Occipital lobe (tissue), 2 donors: Measurements from ENCODE around the gene FBXL20. TPM values are rescaled to one million over a fixed set of nuclear protein-coding genes. Genes with fewer than 3 reads are reported as not detected.
"Not testable (repeated sequence)": the region's sequence is repeated elsewhere in the genome, so short reads cannot be mapped to it uniquely, and the experiment has no call there.

Source experiments
- DNase-seq: peaks from one replicate; lab custom pipeline; 2025; lab: John Stamatoyannopoulos, UW
- total RNA-seq: library from RNA; depleted of rRNA; stranded (reverse); fragments of >200 nt; gene quantifications from one replicate; pipeline ENCODE4 v1.2.3, GENCODE V29; 2014

FBXL20 gene
- total RNA-seq, 1 donor from 2014 or later, result 22.9 TPM

GRCh38 chr17:39332092-39332491 lies 69.3 kb downstream of the FBXL20 start:
- no peak for DNase-seq

DNA sequence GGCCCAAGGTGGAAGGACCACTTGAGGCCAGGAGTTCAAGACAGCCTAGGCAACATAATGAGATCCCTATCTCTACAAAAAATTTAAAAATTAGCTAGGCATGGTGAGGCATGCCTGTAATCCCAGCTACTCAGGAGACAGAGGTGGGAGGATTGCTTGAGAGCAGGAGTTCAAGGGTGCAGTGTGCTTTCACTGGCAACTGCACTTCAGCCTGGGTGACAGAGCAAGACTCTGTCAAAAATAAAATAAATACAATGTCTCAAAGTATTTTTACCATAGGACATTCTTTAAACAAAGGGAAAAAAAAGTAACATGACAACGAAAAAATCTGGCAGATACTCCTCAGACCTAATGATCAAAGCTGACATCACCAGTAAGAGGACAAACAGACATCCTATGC lies 72.6 kb downstream of the FBXL20 start:
- DNase-seq, result no peak

GRCh38 chr17:39327109-39327508 lies 74.3 kb downstream of the FBXL20 start:
- DNase-seq, result no peak

- DNase-seq, result no peak
Measured at GRCh38 chr17:39325528-39326240, 75.7 kb downstream of the FBXL20 start.

DNA sequence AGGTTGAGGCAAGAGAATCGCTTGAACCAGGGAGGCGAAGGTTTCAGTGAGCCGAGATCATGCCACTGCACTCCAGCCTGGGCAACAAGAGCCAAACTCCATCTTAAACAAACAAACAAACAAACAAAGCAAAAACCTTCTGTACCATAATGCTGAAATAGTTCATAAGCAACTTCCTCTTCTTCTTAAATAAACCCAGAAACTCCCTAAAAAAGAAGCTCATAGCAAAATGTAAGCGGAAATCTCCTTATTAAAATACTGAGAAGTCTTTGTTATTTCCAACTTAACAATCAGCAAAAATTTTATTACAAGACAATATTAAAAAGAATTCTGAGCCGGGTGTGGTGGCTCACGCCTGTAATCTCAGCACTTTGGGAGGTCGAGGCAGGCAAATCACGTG lies 82.8 kb downstream of the FBXL20 start:
- DNase-seq, result no peak

GRCh38 chr17:39306509-39307212 lies 94.8 kb downstream of the FBXL20 start:
- DNase-seq, result no peak

DNA sequence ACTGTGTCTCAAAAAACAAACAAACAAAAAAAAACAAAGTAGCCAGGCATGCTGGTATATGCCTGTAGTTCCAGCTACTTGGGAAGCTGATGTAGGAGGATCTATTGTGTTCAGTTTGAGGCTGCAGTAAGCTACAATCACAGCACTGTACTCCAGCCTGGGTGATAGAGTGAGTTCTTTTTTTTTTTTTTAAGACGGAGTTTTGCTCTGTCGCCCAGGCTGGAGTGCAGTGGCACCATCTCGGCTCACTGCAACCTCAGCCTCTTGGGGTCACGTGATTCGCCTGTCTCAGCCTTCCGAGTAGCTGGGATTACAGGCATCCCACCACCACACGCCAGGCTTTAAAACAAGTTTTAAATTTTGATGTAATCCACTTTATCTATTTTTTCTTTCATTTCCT lies 95.4 kb downstream of the FBXL20 start:
- DNase-seq, result no peak

DNA sequence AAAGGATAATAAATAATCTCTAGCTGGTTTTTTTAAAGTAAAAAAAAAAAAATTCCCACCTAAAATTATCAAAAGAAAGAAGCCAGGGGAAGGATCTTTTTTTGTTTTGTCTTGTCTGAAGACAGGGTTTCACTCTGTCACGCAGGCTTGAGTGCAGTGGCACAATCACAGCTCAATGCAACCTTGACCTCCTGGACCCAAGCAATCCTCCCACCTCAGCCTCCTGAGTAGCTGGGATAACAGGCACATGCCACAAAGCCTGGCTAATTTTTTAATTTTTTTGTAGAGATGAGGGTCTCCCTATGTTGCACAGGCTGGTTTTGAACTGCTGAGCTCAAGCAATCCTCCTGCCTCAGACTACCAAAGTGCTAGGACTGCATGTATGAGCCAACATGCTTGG lies 97.2 kb downstream of the FBXL20 start:
- DNase-seq, result no peak

DNA sequence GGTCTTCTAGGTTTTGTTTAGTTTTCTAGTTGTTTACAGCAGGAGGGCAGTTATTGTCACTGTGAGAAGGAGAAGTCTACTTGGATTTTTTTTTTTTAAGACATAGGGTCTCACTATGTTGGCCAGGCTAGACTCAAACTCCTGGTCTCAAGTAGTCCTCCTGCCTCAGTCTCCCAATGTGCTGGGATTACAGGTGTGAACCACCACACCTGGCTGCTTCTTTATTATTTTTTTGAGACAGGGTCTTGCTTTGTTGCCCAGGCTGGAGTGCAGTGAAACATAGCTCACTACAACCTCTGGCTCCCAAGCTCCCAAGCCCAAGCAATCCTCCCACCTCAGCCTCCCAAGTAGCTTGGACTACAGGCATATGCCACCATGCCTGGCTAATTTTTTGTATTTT lies 107.4 kb downstream of the FBXL20 start:
- DNase-seq, result no peak

GRCh38 chr17:39292546-39292945 lies 108.9 kb downstream of the FBXL20 start:
- DNase-seq, result not testable (repeated sequence)

- not testable (repeated sequence) for DNase-seq
Measured at GRCh38 chr17:39286513-39286912, 114.9 kb downstream of the FBXL20 start.

GRCh38 chr17:39284685-39285084 lies 116.7 kb downstream of the FBXL20 start:
- DNase-seq, result no peak

DNA sequence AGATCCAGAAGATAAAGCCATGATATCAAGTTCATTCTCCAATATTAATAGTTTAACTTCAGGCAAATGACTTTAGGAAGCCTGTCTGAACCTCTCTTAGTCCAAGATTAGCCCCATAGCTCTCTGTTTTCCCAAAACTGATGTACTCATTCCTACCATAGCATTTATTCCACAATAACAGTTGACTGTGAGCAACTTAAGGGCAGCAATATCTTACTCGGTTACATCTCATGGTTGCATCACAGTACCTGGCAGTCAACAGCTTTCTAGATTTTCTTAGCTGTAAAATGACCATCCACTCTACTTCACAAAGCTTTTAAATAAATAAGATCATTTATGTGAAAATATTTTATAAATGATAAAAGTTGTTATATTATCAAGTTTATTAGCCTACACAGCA lies 117.5 kb downstream of the FBXL20 start:
- DNase-seq, result no peak

GRCh38 chr17:39283098-39283497 lies 118.3 kb downstream of the FBXL20 start:
- no peak for DNase-seq

- DNase-seq, result no peak
Measured at GRCh38 chr17:39281806-39282205, 119.6 kb downstream of the FBXL20 start.

- not testable (repeated sequence) for DNase-seq
Measured at GRCh38 chr17:39278246-39278645, 123.2 kb downstream of the FBXL20 start.

- DNase-seq, result no peak
Measured at GRCh38 chr17:39277110-39277509, 124.3 kb downstream of the FBXL20 start.

- DNase-seq, result no peak
Measured at GRCh38 chr17:39276113-39276512, 125.3 kb downstream of the FBXL20 start.

- DNase-seq, result no peak
Measured at GRCh38 chr17:39271546-39271945, 129.9 kb downstream of the FBXL20 start.

DNA sequence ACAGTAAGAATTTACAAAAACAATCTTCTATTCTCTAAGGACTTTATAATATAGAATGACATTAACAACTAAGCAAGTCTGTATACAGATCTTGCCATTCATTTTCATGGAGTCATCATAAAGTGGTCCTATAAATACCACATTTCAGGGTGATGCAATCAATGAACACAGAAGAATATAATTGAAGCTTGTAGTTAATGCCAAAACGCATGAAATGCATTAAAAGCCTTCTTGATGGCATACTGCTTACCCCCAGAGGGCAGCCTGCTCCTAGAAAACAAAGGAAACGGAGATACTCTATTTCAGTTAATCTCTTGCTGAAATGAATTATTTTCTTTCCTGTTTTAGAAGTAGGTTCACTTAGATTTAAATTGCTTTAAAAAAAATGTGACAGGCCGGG lies 130.5 kb downstream of the FBXL20 start:
- DNase-seq, result no peak

DNA sequence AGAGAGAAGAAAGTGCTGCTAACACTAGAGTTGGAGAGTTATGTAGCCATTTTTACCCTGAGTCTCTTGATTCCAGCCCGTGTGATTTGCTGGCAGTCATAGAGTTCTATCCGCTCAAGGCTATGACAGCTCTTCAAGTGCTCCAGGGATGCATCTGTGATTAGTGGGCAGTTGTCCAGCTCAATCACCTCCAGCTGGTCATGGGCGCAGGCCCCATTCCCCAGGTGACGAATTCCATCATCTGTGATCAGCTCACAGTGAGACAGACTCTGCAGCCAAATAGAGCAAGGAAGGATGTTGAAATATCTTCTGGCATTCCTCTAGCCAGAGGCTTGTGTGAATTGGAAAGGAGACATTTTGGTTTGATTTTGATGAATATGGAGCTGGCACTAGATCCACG lies 137.3 kb downstream of the FBXL20 start:
- DNase-seq, result no peak

- no peak for DNase-seq
Measured at GRCh38 chr17:39261286-39261685, 140.1 kb downstream of the FBXL20 start.

GRCh38 chr17:39252788-39253460 lies 148.5 kb downstream of the FBXL20 start:
- DNase-seq, result no peak
